ENCODE measurements around the gene WBP1L. TPM values are rescaled to one million over a fixed set of nuclear protein-coding genes. Genes with fewer than 3 reads are reported as not detected.

WBP1L gene
- total and polyA plus RNA-seq, 12 donors: 14.3 to 33.3 (median 20.7) TPM

- TF ChIP-seq CTCF (IDR thresholded peaks at IDR 0.05): no peak
- DNase-seq (peak; percentile 78 to 95), ATAC-seq (peak; percentile 77 to 92 (median 87))
- Histone ChIP-seq H3K27me3 (no peaks in the 10 kb centered on the region), H3K36me3 (peaks cover 0 to 3% (median 0%) of the 10 kb centered on the region in 9 donors), H3K4me3 (peak overlapping the region; percentile 36 to 67 (median 59)), H3K4me1 (peaks cover 32 to 99% (median 82%) of the 10 kb centered on the region in 9 donors), H3K27ac (peak overlapping the region; percentile 85 to 99 (median 97)), H3K9me3 (no peaks in the 10 kb centered on the region)
- WGBS, 2 donors: 3% methylated on average over 17 of the region's 17 CpGs
- intact Hi-C loops (cut with DNase I): loop anchor here in 4 of 10 donors (1.0 to 5.0 kb wide), 4 partner anchors 20 to 41 kb away; partner anchors contain the start of gene WBP1L (in 2 of the 4)
These were observed 32.4 kb downstream of the WBP1L start for GRCh38 chr10:102775935-102776669.

GRCh38 chr10:102776779-102777456 lies 33.2 kb downstream of the WBP1L start:
- no peaks in the 10 kb centered on the region for H3K27me3 ChIP-seq
- intact Hi-C loops (cut with DNase I): loop anchor here in 4 of 10 donors (1.0 to 5.0 kb wide), 4 partner anchors 19 to 40 kb away; partner anchors contain the start of gene WBP1L (in 2 of the 4)
- H3K27ac ChIP-seq: peak overlapping the region; percentile 85 to 99 (median 97)
- TF ChIP-seq CTCF (IDR thresholded peaks at IDR 0.05): no peak
- no peaks in the 10 kb centered on the region for H3K9me3 ChIP-seq
- peaks cover 41 to 100% (median 87%) of the 10 kb centered on the region in 9 donors for H3K4me1 ChIP-seq
- DNase-seq (peak; percentile 64 to 92), ATAC-seq (peak; percentile 68 to 87 (median 81))
- WGBS, 2 donors: 2 to 3% methylated on average over 9 of the region's 9 CpGs
- H3K4me3 ChIP-seq: peak overlapping the region; percentile 36 to 67 (median 59)
- H3K36me3 ChIP-seq: peaks cover 0 to 3% (median 0%) of the 10 kb centered on the region in 9 donors

- DNase-seq (no peak), ATAC-seq (no peak)
- 52 to 56% methylated on average over 17 of the region's 17 CpGs for WGBS, 2 donors
- TF ChIP-seq CTCF (IDR thresholded peaks at IDR 0.05): no peak
- Histone ChIP-seq H3K27ac (peak overlapping the region; percentile 85 to 99 (median 97)), H3K9me3 (no peaks in the 10 kb centered on the region), H3K4me1 (peaks cover 49 to 100% (median 91%) of the 10 kb centered on the region in 9 donors), H3K27me3 (no peaks in the 10 kb centered on the region), H3K36me3 (peaks cover 0 to 3% (median 0%) of the 10 kb centered on the region in 9 donors), H3K4me3 (peak overlapping the region in 9 of 10 donors; percentile 47 to 67 (median 60))
- intact Hi-C loops (cut with DNase I): loop anchor here in 4 of 10 donors (2.0 to 5.0 kb wide), 3 partner anchors 36 to 39 kb away; partner anchors contain the start of gene WBP1L (in 2 of the 4)
These were observed 34.1 kb downstream of the WBP1L start for GRCh38 chr10:102777711-102778453.

Measured in heart right ventricle (tissue), 16 donors.